ENCODE data around the gene AGK.

AGK gene

GRCh38 chr7:141701489-141702046 is 150.4 kb downstream of the AGK start:
- DNase-seq (ENCODE audit: low read depth in 1 of 2, low spot score in 1 of 2): peak; percentile 25 to 42

GRCh38 chr7:141702047-141702567 is 150.9 kb downstream of the AGK start, which contains the start of gene DENND11:
Gene DENND11 (minus strand): TSS chr7:141702166. CDS start chr7:141702153, 13 bp downstream.
- peak; percentile 17 to 21 for DNase-seq (ENCODE audit: low read depth in 1 of 2, low spot score in 1 of 2)

DNA sequence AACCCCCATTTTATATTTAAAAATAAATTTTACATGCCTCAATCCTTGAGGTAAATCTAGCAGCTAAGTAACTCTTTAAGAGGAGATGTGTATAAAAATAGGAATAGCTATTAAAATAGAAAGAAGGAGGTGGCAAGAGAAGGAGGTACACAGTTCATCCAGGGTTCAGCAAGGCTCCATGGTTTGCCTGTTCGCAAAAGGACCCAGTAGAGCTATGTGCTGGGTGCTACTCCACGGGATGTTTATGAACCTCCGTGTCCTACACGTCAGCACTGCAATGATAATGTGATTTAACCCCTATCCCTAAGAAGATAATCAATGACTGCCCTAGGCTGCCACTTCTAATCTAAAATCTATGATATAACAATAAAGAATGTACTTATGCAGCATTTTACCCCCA is 151.7 kb downstream of the AGK start:
- DNase-seq (ENCODE audit: low read depth in 1 of 2, low spot score in 1 of 2): no peak

- DNase-seq (ENCODE audit: low read depth in 1 of 2, low spot score in 1 of 2): no peak
Observed at GRCh38 chr7:141704112-141704511, 152.9 kb downstream of the AGK start.

DNA sequence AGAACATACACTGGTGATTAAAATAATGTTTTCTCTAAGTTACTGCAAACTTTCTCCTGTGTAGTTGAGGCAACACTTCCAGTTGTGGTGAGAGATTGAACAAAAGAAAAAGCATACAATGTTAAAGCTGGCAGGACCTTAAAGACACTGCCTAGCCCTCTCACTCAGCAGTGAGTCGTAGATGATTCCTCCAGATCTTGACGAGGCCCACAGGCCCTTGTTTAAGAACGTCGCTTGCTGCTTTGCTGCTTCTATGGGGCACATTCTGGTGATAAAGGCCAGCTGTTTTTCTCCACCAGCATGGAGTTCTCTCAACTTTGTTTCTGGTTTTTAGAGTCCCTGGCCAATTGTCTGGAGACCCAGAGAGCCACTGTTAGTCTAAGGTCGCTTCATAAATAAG is 153.5 kb downstream of the AGK start:
- no peak for DNase-seq (ENCODE audit: low read depth in 1 of 2, low spot score in 1 of 2)
